WTC11 (cell line): ENCODE results near the gene MACF1. TPM values are rescaled to one million over a fixed set of nuclear protein-coding genes. Genes with fewer than 3 reads are reported as not detected.

Experiments used
- ATAC-seq: fragments of 200-7000 bp; cut with Tn5 transposase; 2 replicates; pipeline ENCODE4 v1.10.0; 2021; ENCODE audit warnings: mild to moderate bottlenecking, moderate library complexity
- CTCF ChIA-PET: fragments of 300-600 bp; sonication (Branson Sonifier 250); formaldehyde crosslinking; loops from one replicate; lab custom pipeline; 2021; ENCODE audit warnings: antibody characterized with exemption; lab: Charles Lee
- POLR2A ChIA-PET: fragments of 350-600 bp; sonication (Branson Sonifier 250); formaldehyde crosslinking; loops from one replicate; lab custom pipeline; 2021; ENCODE audit warnings: antibody characterized with exemption; lab: Charles Lee
- DNase-seq: peaks from one replicate; pipeline ENCODE4 v3.0.0; 2021; ENCODE audit warnings: low spot score
- H3K27ac Mint-ChIP-seq: 2 replicates; pipeline ENCODE4 v1.8.0; 2021; ENCODE audit warnings: mixed read lengths
- H3K27me3 Mint-ChIP-seq: 2 replicates; pipeline ENCODE4 v1.8.0; 2021; ENCODE audit warnings: low read depth, mild to moderate bottlenecking, moderate library complexity, mixed read lengths
- H3K36me3 Mint-ChIP-seq: 2 replicates; pipeline ENCODE4 v1.8.0; 2021; ENCODE audit warnings: mixed read lengths
- H3K4me1 Mint-ChIP-seq: 2 replicates; pipeline ENCODE4 v1.8.0; 2022; ENCODE audit warnings: mixed read lengths
- H3K4me3 Mint-ChIP-seq: 2 replicates; pipeline ENCODE4 v1.8.0; 2021; ENCODE audit warnings: mild to moderate bottlenecking, moderate library complexity, mixed read lengths
- H3K9me3 Mint-ChIP-seq: 2 replicates; pipeline ENCODE4 v1.8.0; 2021; ENCODE audit warnings: mixed read lengths
- ARID4B ChIP-seq: sonication (generic); formaldehyde crosslinking; IDR thresholded peaks from 2 replicates; pipeline ENCODE4 v1.8.0; 2023; ENCODE audit warnings: missing genetic modification reagents, mild to moderate bottlenecking, borderline replicate concordance
- CREM ChIP-seq: sonication (generic); formaldehyde crosslinking; IDR thresholded peaks from 2 replicates; pipeline ENCODE4 v1.8.1; 2022; ENCODE audit warnings: mild to moderate bottlenecking, missing genetic modification reagents, moderate library complexity
- ELF4 ChIP-seq: sonication (generic); formaldehyde crosslinking; IDR thresholded peaks from 2 replicates; pipeline ENCODE4 v1.8.1; 2022; ENCODE audit warnings: low read depth, mild to moderate bottlenecking, moderate library complexity, missing genetic modification reagents
- EMX1 ChIP-seq: fragments of 250-450 bp; sonication (Bioruptor Pico); IDR thresholded peaks from 2 replicates; pipeline ENCODE4 v1.8.0; 2021; ENCODE audit warnings: mild to moderate bottlenecking
- ESRRA ChIP-seq: sonication (generic); formaldehyde crosslinking; IDR thresholded peaks from 2 replicates; pipeline ENCODE4 v1.8.1; 2022; ENCODE audit warnings: mild to moderate bottlenecking, missing genetic modification reagents, borderline replicate concordance
- ETV6 ChIP-seq: sonication (generic); formaldehyde crosslinking; IDR thresholded peaks from 2 replicates; pipeline ENCODE4 v1.8.1; 2022; ENCODE audit warnings: mild to moderate bottlenecking, missing genetic modification reagents
- GABPB1 ChIP-seq: sonication (generic); formaldehyde crosslinking; IDR thresholded peaks from 2 replicates; pipeline ENCODE4 v1.8.1; 2023; ENCODE audit warnings: mild to moderate bottlenecking, missing genetic modification reagents
- GRHL2 ChIP-seq: fragments of 250-450 bp; sonication (Bioruptor Pico); IDR thresholded peaks from 2 replicates; pipeline ENCODE4 v1.8.0; 2022; ENCODE audit warnings: mild to moderate bottlenecking, moderate library complexity; ENCODE audit not compliant: insufficient replicate concordance, severe bottlenecking
- IRF1 ChIP-seq: sonication (generic); formaldehyde crosslinking; IDR thresholded peaks from 2 replicates; pipeline ENCODE4 v1.8.0; 2023; ENCODE audit warnings: missing genetic modification reagents
- MLX ChIP-seq: sonication (generic); formaldehyde crosslinking; IDR thresholded peaks from 2 replicates; pipeline ENCODE4 v1.8.1; 2023; ENCODE audit warnings: mild to moderate bottlenecking, missing genetic modification reagents, moderate library complexity
- MYBL2 ChIP-seq: sonication (generic); formaldehyde crosslinking; IDR thresholded peaks from 2 replicates; pipeline ENCODE4 v1.8.1; 2023; ENCODE audit warnings: mild to moderate bottlenecking, moderate library complexity, missing genetic modification reagents
- NFYB ChIP-seq: sonication (generic); formaldehyde crosslinking; conservative IDR thresholded peaks from 2 replicates; pipeline ENCODE4 v1.8.0; 2022; ENCODE audit warnings: low read depth, missing genetic modification reagents
- PREB ChIP-seq: sonication (generic); formaldehyde crosslinking; IDR thresholded peaks from 2 replicates; pipeline ENCODE4 v1.8.1; 2022; ENCODE audit warnings: mild to moderate bottlenecking, missing genetic modification reagents, moderate library complexity, borderline replicate concordance
- RELA ChIP-seq: sonication (generic); formaldehyde crosslinking; IDR thresholded peaks from 2 replicates; pipeline ENCODE4 v1.8.1; 2022; ENCODE audit warnings: missing genetic modification reagents, mild to moderate bottlenecking, borderline replicate concordance
- SMAD4 ChIP-seq: sonication (generic); formaldehyde crosslinking; IDR thresholded peaks from 2 replicates; pipeline ENCODE4 v1.8.0; 2022; ENCODE audit warnings: mild to moderate bottlenecking, missing genetic modification reagents
- ZNF219 ChIP-seq: sonication (generic); formaldehyde crosslinking; IDR thresholded peaks from 2 replicates; pipeline ENCODE4 v1.8.0; 2023; ENCODE audit warnings: missing genetic modification reagents, mild to moderate bottlenecking, borderline replicate concordance
- ZNF396 ChIP-seq: fragments of 250-450 bp; sonication (Bioruptor Pico); IDR thresholded peaks from 2 replicates; pipeline ENCODE4 v1.8.0; 2021; ENCODE audit warnings: mild to moderate bottlenecking, moderate library complexity, borderline replicate concordance
- ZNF416 ChIP-seq: fragments of 250-450 bp; sonication (Bioruptor Pico); IDR thresholded peaks from 2 replicates; pipeline ENCODE4 v1.9.0; 2021; ENCODE audit warnings: mild to moderate bottlenecking, inconsistent platforms
- total RNA-seq: library from RNA; stranded (reverse); gene quantifications from 3 replicates; pipeline ENCODE4 v1.2.3, GENCODE V29; 2021

The MACF1 gene
- total RNA-seq, 1 experiment from 2014 or later: 327 TPM

GRCh38 chr1:39228252-39228651 is 23.8 kb downstream of the MACF1 start:
- H3K9me3 Mint-ChIP-seq: no peaks in the 10 kb centered on the region
- DNase-seq: no peak
- no peaks in the 10 kb centered on the region for H3K27me3 Mint-ChIP-seq
- peaks cover 10% of the 10 kb centered on the region for H3K36me3 Mint-ChIP-seq
- H3K4me3 Mint-ChIP-seq: no peak overlapping the region
- no peak for ATAC-seq
- ChIA-PET POLR2A (no interaction called here), CTCF (interaction anchor here (2.8 to 6.3 kb wide), 2 partner anchors 30 to 36 kb away, joined by 11 to 33 read pairs; no protein-coding TSS in a partner anchor)
- TF ChIP-seq GABPB1 (CRISPR knock-in tag): no peak
- no peak for TF ChIP-seq PREB (CRISPR knock-in tag)
- TF ChIP-seq ARID4B: no peak
- TF ChIP-seq NFYB (CRISPR knock-in tag): no peak
- no peak for TF ChIP-seq ZNF416 (CRISPR knock-in tag)
- TF ChIP-seq EMX1: no peak
- no peak for TF ChIP-seq GRHL2 (CRISPR knock-in tag)
- no peak for TF ChIP-seq IRF1 (CRISPR knock-in tag)
- TF ChIP-seq RELA (CRISPR knock-in tag): no peak
- no peak for TF ChIP-seq ZNF219 (CRISPR knock-in tag)
- no peak for TF ChIP-seq SMAD4 (CRISPR knock-in tag)
- no peak for TF ChIP-seq MLX
- TF ChIP-seq ZNF396: no peak
- no peak for TF ChIP-seq ETV6
- no peak for TF ChIP-seq MYBL2
- TF ChIP-seq CREM (CRISPR knock-in tag): no peak
- TF ChIP-seq, all 79 proteins: peak for 0
- Mint-ChIP-seq H3K4me1 (peaks cover 45% of the 10 kb centered on the region), H3K27ac (peak overlapping the region; percentile 60; the same call in 1 of the 2 replicates)

GRCh38 chr1:39229504-39229903 is 25.0 kb downstream of the MACF1 start:
- ATAC-seq: no peak
- CTCF ChIA-PET: interaction anchor here (0.6 to 6.3 kb wide), 5 partner anchors 9 to 137 kb away, joined by 3 to 33 read pairs (median 4); no protein-coding TSS in a partner anchor
- Mint-ChIP-seq H3K4me1 (peaks cover 44% of the 10 kb centered on the region), H3K4me3 (no peak overlapping the region; the same call in 1 of the 2 replicates), H3K9me3 (no peaks in the 10 kb centered on the region), H3K27me3 (no peaks in the 10 kb centered on the region), H3K36me3 (peaks cover 13% of the 10 kb centered on the region), H3K27ac (no peak overlapping the region; the same call in none of the 2 replicates)
- TF ChIP-seq ESRRA (CRISPR knock-in tag): no peak
- TF ChIP-seq ELF4 (CRISPR knock-in tag): no peak
- POLR2A ChIA-PET: no interaction called here
- DNase-seq: no peak
